NOMO-1 (cell line): Measurements from ENCODE around the gene CREB3L1.

ENCODE experiments used
- DNase-seq, 2 experiments: peaks; one replicate each; lab custom pipeline; 2025; ENCODE audit not compliant: unreplicated experiment in 2 of 2; lab: John Stamatoyannopoulos, UW

CREB3L1 gene

GRCh38 chr11:46363031-46363407 lies 85.6 kb downstream of the CREB3L1 start:
- peak; percentile 42 to 69 for DNase-seq

GRCh38 chr11:46363455-46364005 lies 86.1 kb downstream of the CREB3L1 start:
- no peak for DNase-seq

GRCh38 chr11:46364056-46364455 lies 86.6 kb downstream of the CREB3L1 start:
- no peak for DNase-seq

GRCh38 chr11:46364791-46365190 lies 87.3 kb downstream of the CREB3L1 start:
- no peak for DNase-seq

- DNase-seq = no peak
Observed at GRCh38 chr11:46366260-46366659, 88.8 kb downstream of the CREB3L1 start.

GRCh38 chr11:46366661-46367161 lies 89.2 kb downstream of the CREB3L1 start:
- no peak for DNase-seq

- peak in 1 of 2 experiments; percentile 28 for DNase-seq
Observed at GRCh38 chr11:46367244-46367915, 89.9 kb downstream of the CREB3L1 start.

GRCh38 chr11:46367916-46368267 lies 90.4 kb downstream of the CREB3L1 start:
- DNase-seq = no peak

- no peak for DNase-seq
Observed at GRCh38 chr11:46369458-46370152, 92.1 kb downstream of the CREB3L1 start.

- DNase-seq = no peak
Observed at GRCh38 chr11:46370253-46370652, 92.8 kb downstream of the CREB3L1 start.
